Bladder microvascular endothelial cell (primary cell): Measurements from ENCODE around the gene IL1B. TPM values are rescaled to one million over a fixed set of nuclear protein-coding genes. Genes with fewer than 3 reads are reported as not detected.

ENCODE experiments used
- total RNA-seq: library from RNA; depleted of rRNA; stranded (reverse); fragments of >200 nt; gene quantifications from 2 replicates; pipeline ENCODE4 v1.2.3, GENCODE V29; 2014

The IL1B gene
- total RNA-seq, result 0.25 and 0.32 TPM in 2 replicates

GRCh38 chr2:112836695-112837117 lies at the start of gene IL1B:
Gene IL1B, minus strand, starts transcription at chr2:112836779. Its CDS starts 550 bp downstream, at chr2:112836229.

GRCh38 chr2:112784199-112785189 lies 52.1 kb downstream of the IL1B start, which contains the start of gene IL1A:
Gene IL1A, minus strand, starts transcription at chr2:112784493. Its CDS starts 723 bp downstream, at chr2:112783770.

Other genes starting within 250 kb of the IL1B start
- gene SLC20A1, start 190.8 kb downstream of the IL1B start, total RNA-seq, result 40.6 and 64.7 TPM in 2 replicates
- not detected in 2 replicates for gene NT5DC4, start 115.8 kb downstream of the IL1B start, total RNA-seq
- 3.8 and 4.5 TPM in 2 replicates for gene CKAP2L, start 72.2 kb downstream of the IL1B start, total RNA-seq
- gene IL1A, start 52.3 kb downstream of the IL1B start, total RNA-seq, result 0.13 and 0.32 TPM in 2 replicates
- not detected in 2 replicates for gene IL37, start 74.4 kb upstream of the IL1B start, total RNA-seq
- not detected in 2 replicates for gene IL36G, start 141.2 kb upstream of the IL1B start, total RNA-seq
- not detected in 2 replicates for gene IL36A, start 168.7 kb upstream of the IL1B start, total RNA-seq
- not detected in 2 replicates for gene IL36B, start 216.1 kb upstream of the IL1B start, total RNA-seq
- gene IL36RN, start 222.4 kb upstream of the IL1B start, total RNA-seq, result not detected in 2 replicates
- gene IL1F10, start 231.2 kb upstream of the IL1B start, total RNA-seq, result not detected in 2 replicates